ENCODE data around the gene MTHFD1L.

DNA sequence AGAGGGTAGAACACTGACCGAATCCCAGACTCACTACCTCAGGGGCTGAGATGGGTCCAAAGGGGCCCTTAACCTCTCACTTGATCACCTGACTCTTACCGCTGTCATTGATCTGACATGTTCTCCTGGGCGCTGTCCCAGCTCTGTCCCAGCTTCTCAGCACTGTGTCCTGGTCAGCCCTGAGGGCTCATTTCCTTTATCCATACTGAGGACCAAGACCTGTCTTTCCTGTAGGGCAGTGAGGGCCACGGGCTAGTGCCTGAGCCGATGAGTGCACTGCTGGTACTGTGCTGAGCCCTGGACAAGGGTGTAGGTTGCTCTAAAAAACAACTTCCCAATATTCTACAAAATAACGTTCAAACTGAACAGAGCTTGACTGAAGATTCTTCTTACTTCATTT lies 131.5 kb downstream of the MTHFD1L start:
- TF ChIP-seq ZFP3 (CRISPR knock-in tag; IDR thresholded peaks at IDR 0.05) = no peak
- TF ChIP-seq ZNF70 (CRISPR knock-in tag; IDR thresholded peaks at IDR 0.05) = no peak

Data from SK-N-SH treated with all-trans-retinoic acid at 6 μM for 48 hours (cell line).